Measurements from ENCODE around the gene FRMD4B. TPM values are rescaled to one million over a fixed set of nuclear protein-coding genes. Genes with fewer than 3 reads are reported as not detected.

Gene FRMD4B
- total and polyA plus RNA-seq, 10 of the 15 experiments (the other 5 are each of a cell fraction or from before 2014, with no cell fraction given): 3.9 to 11.4 (median 8.0) TPM

DNA sequence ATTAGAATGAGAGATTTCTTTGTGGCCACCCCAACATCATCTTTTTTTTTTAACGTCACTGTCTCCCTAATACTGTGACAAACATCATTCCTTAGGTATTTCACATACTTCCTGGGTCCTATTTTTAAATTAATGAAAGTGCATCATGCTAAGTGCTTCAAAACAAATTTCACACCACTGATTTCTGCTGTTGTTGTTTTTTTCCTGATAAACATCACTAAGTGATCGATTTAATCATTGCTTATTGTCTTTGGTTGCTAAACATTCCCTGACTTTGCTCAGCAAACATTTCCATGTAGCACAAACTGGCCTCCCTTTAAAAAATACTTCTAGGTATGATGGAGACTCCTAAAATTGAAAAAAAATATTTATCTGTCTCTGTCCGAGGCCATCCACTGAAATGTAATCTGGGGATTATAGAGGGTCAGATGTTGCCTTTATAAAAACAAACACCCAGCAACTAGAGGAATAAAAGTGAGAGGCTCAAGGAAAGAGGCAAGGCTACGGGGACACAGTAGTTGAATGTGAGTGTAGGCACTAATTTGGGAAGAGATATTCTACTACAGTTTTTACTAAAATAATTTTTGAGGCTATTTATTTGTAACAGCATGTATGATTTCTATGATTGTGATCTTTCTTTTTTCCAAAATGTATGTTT lies 243.0 kb downstream of the FRMD4B start (continued):
- TF ChIP-seq ZZZ3 (IDR thresholded peaks at IDR 0.05; ENCODE audit: control insufficient read depth, insufficient read length, low read depth): no peak
- TF ChIP-seq, protein P1, sequence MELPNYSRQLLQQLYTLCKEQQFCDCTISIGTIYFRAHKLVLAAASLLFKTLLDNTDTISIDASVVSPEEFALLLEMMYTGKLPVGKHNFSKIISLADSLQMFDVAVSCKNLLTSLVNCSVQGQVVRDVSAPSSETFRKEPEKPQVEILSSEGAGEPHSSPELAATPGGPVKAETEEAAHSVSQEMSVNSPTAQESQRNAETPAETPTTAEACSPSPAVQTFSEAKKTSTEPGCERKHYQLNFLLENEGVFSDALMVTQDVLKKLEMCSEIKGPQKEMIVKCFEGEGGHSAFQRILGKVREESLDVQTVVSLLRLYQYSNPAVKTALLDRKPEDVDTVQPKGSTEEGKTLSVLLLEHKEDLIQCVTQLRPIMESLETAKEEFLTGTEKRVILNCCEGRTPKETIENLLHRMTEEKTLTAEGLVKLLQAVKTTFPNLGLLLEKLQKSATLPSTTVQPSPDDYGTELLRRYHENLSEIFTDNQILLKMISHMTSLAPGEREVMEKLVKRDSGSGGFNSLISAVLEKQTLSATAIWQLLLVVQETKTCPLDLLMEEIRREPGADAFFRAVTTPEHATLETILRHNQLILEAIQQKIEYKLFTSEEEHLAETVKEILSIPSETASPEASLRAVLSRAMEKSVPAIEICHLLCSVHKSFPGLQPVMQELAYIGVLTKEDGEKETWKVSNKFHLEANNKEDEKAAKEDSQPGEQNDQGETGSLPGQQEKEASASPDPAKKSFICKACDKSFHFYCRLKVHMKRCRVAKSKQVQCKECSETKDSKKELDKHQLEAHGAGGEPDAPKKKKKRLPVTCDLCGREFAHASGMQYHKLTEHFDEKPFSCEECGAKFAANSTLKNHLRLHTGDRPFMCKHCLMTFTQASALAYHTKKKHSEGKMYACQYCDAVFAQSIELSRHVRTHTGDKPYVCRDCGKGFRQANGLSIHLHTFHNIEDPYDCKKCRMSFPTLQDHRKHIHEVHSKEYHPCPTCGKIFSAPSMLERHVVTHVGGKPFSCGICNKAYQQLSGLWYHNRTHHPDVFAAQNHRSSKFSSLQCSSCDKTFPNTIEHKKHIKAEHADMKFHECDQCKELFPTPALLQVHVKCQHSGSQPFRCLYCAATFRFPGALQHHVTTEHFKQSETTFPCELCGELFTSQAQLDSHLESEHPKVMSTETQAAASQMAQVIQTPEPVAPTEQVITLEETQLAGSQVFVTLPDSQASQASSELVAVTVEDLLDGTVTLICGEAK (IDR thresholded peaks at IDR 0.05; ENCODE audit: borderline replicate concordance): no peak
- TF ChIP-seq EP300 (IDR thresholded peaks at IDR 0.05; ENCODE audit: borderline replicate concordance in 1 of 2, control insufficient read depth in 1 of 2, low read depth in 2 of 2, low read length in 2 of 2): no peak
- TF ChIP-seq ZNF384 (IDR thresholded peaks at IDR 0.05; ENCODE audit: borderline replicate concordance, low read depth, low read length): no peak
- no peak for TF ChIP-seq RAD51 (IDR thresholded peaks at IDR 0.05)
- TF ChIP-seq BACH1 (IDR thresholded peaks at IDR 0.05; ENCODE audit: borderline replicate concordance): no peak
- no peak for TF ChIP-seq YBX1 (IDR thresholded peaks at IDR 0.05)
- no peak for TF ChIP-seq ESRRA (IDR thresholded peaks at IDR 0.05; ENCODE audit: low read length)
- no peak for TF ChIP-seq STAT3 (IDR thresholded peaks at IDR 0.05; ENCODE audit: low read depth, low read length)
- TF ChIP-seq HDGF (IDR thresholded peaks at IDR 0.05): no peak
- no peak for TF ChIP-seq POLR2AphosphoS5 (IDR thresholded peaks at IDR 0.05; ENCODE audit: low read length)
